ENCODE results near the gene OR10H4.
"Not testable (repeated sequence)": the region's sequence is repeated elsewhere in the genome, so short reads cannot be mapped to it uniquely, and the experiment has no call there.

The OR10H4 gene, protein sequence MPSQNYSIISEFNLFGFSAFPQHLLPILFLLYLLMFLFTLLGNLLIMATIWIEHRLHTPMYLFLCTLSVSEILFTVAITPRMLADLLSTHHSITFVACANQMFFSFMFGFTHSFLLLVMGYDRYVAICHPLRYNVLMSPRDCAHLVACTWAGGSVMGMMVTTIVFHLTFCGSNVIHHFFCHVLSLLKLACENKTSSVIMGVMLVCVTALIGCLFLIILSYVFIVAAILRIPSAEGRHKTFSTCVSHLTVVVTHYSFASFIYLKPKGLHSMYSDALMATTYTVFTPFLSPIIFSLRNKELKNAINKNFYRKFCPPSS

DNA sequence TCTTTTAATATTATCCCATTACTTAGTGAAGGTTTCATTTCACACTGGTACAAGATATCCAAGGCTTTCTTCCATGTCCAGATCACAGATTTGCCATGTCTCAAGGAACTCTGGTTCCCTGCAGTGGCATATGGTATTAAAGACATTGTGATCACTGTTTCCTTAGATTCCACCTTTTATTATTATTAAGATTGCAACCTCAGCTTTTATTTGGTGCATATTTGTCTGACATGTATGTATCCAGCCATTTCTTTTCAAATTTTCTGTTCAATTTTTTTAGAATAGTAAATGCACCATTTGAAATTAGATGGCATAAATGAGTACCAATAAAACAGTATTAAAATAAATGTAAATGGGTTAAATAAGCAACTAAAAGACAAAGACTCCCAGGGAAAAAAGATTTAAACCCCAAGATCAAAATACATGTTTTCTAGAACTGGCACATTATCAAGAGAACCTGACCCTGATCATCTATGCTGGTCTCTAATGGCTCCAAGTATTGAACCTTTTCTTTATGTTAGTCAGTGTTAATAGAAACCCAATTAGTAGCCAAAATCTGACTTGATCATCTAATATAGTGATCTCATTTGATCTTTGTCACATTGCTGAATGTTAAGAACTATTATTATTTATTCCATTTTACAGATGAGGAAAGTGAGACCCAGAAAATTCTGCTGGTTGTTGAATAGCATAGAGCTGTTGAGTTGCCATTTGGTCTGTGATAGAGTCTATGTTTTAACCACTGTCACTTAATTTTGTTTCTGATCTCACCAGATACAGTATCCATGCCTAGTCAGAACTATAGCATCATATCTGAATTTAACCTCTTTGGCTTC lies at the start of gene OR10H4:
TSS of gene OR10H4 (plus strand) at position 786 of the 836 bp plus-strand sequence. CDS start at position 786, 0 bp downstream.
- Histone ChIP-seq H3K9me3 (ENCODE audit: control insufficient read depth, insufficient read depth, low read length) (no peaks in the 10 kb centered on the region; the same call in 1 of the 2 replicates), H3K36me3 (ENCODE audit: insufficient read depth, low read length) (no peaks in the 10 kb centered on the region), H3K4me1 (ENCODE audit: insufficient read depth, low read length) (no peaks in the 10 kb centered on the region), H3K9ac (ENCODE audit: low read depth, low read length) (no peak within 1 kb of the TSS)

DNA sequence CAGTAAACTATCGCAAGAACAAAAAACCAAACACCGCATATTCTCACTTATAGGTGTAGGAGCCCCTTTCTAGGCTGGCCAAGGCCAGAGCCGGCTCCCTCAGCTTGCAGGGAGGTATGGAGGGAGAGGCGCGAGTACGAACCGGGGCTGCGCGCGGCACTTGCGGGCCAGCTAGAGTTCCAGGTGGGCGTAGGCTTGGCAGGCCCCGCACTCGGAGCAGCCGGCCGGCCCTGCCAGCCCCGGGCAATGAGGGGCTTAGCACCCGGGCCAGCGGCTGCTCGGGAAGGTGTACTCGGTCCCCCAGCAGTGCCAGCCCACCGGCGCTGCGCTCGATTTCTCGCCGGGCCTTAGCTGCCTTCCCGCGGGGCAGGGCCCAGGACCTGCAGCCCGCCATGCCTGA lies 49.2 kb upstream of the OR10H4 start:
- H3K4me1 ChIP-seq (ENCODE audit: insufficient read depth, low read length); H3K36me3 ChIP-seq (ENCODE audit: insufficient read depth, low read length); H3K9me3 ChIP-seq (ENCODE audit: control insufficient read depth, insufficient read depth, low read length): not testable (repeated sequence)
- peak overlapping the region; percentile 30; the same call in 1 of the 2 replicates for H3K9ac ChIP-seq (ENCODE audit: low read depth, low read length)

DNA sequence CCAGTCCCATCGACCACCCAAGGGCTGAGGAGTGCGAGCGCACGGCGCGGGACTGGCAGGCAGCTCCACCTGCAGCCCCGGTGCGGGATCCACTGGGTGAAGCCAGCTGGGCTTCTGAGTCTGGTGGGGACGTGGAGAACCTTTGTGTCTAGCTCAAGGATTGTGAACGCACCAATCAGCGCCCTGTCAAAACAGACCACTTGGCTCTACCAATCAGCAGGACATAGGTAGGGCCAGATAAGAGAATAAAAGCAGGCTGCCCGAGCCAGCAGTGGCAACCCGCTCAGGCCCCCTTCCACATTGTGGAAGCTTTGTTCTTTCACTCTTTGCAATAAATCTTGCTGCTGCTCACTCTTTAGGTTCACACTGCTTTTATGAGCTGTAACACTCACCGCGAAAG lies 48.8 kb upstream of the OR10H4 start:
- not testable (repeated sequence) for H3K9me3 ChIP-seq (ENCODE audit: control insufficient read depth, insufficient read depth, low read length); H3K36me3 ChIP-seq (ENCODE audit: insufficient read depth, low read length); H3K4me1 ChIP-seq (ENCODE audit: insufficient read depth, low read length)
- peak overlapping the region; percentile 30; the same call in 1 of the 2 replicates for H3K9ac ChIP-seq (ENCODE audit: low read depth, low read length)

DNA sequence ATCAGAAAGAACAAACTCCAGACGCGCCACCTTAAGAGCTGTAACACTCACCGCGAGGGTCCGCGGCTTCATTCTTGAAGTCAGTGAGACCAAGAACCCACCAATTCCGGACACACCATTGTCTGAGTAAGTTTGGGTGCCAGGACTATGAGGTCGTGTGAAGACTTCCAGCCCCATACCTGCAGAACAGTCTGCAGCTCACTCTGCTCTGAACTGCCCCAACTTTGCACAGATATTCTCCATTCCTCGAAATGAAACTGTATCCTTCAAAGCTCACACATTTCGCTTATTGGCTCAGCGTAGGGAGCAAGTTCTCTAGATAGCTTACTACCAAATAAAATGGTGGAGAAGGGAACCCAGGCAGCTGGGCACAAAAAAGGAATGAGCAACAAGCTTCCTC lies 48.3 kb upstream of the OR10H4 start:
- Histone ChIP-seq H3K9ac (ENCODE audit: low read depth, low read length) (no peak overlapping the region; the same call in 1 of the 2 replicates), H3K9me3 (ENCODE audit: control insufficient read depth, insufficient read depth, low read length) (no peaks in the 10 kb centered on the region), H3K36me3 (ENCODE audit: insufficient read depth, low read length) (no peaks in the 10 kb centered on the region), H3K4me1 (ENCODE audit: insufficient read depth, low read length) (no peaks in the 10 kb centered on the region)

DNA sequence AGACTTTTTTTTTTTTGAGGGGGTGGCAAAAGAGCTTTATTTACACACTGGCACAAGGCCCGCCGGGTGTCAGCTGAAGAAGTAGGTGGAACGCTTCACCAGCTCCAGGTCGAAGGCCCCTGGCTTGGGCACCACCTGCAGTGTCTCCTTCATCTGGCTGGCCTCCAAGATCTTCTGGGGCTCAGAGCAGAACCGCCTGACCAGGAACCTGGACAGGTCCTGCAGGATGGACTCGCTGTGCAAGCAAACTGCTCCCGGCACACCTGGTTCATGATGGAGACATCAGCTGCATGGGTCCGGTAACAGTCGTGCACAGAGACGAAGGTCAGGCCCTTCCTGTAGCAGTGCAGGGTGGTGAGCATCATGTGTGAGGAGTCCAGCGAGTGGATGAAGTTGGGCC lies 46.6 kb upstream of the OR10H4 start:
- no peaks in the 10 kb centered on the region for H3K9me3 ChIP-seq (ENCODE audit: control insufficient read depth, insufficient read depth, low read length)

DNA sequence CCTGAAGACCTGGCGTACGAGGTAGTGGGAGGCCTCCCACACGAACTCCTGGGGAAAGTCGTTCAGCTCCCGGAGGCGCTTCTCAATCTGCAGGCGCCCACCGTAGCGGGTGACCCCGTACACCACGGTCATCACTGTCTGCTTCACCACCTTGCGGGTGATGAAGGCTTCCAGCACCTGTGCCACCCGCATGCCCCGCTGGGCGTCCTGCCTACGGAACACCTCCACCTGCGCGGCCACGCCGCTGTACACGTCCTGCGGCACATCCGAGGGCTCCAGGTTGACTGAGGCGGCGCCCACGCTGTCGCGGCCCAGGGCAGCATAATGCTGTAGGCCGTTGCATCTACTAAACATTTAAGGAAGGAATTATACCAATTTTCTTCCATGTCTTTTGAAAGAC lies 45.9 kb upstream of the OR10H4 start:
- not testable (repeated sequence) for H3K36me3 ChIP-seq (ENCODE audit: insufficient read depth, low read length); H3K4me1 ChIP-seq (ENCODE audit: insufficient read depth, low read length); H3K9me3 ChIP-seq (ENCODE audit: control insufficient read depth, insufficient read depth, low read length); H3K9ac ChIP-seq (ENCODE audit: low read depth, low read length)

More for the DNA sequence above, 46.6 kb upstream of the OR10H4 start:
- no peaks in the 10 kb centered on the region for H3K4me1 ChIP-seq (ENCODE audit: insufficient read depth, low read length)
- H3K36me3 ChIP-seq (ENCODE audit: insufficient read depth, low read length), result no peaks in the 10 kb centered on the region
- no peak overlapping the region for H3K9ac ChIP-seq (ENCODE audit: low read depth, low read length)

DNA sequence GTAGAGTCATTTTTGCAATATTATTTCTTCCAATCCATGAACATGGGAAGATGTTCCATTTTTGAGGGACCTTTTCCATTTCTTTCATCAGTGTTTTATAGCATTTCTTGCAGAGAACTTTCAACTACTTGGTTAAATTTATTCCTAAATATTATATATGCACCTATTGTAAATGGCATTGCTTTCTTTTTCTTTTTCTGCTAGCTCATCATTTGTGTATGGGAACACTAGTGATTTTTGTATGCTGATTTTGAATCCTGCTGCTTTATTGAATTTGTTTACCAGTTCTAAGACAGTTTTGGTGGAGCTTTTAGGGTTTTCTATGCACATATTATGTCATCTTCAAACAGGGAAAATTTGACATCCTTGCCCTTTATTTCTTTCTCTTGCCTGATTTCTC lies 43.8 kb upstream of the OR10H4 start:
- H3K9me3 ChIP-seq (ENCODE audit: control insufficient read depth, insufficient read depth, low read length), result no peaks in the 10 kb centered on the region
- no peaks in the 10 kb centered on the region for H3K36me3 ChIP-seq (ENCODE audit: insufficient read depth, low read length)
- no peak overlapping the region for H3K9ac ChIP-seq (ENCODE audit: low read depth, low read length)
- H3K4me1 ChIP-seq (ENCODE audit: insufficient read depth, low read length), result no peaks in the 10 kb centered on the region

DNA sequence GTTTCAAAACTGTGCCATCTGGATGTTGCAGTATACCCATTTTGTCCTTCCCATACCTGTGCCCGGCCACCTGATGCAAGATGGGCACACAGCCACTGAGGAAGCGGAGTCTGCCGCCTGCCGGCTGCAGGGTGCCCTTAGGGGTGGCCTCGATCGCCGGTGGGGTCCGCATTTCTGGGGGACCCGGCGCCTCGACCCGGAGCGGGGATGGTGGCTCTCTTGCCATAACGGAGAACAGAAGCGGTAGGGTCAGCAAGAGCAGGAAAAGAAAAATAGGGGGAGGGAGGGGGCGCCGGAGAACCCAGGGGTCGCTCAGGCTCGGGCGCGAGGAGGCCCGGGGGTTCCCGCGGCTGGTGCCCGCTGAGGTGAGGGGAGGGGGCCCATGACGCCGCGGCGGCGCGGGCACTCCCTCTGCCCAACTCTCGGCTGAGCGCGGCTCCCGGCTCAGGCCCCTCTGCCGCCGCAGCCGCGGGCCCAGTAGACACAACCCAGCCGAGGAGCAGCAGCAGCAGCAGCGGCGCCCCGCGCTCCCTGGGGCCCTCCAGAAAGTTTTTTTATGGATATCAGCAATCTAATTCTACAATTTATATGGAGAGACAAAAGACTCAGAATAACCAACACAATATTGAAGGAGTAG lies 37.1 kb upstream of the OR10H4 start:
- Histone ChIP-seq H3K4me1 (ENCODE audit: insufficient read depth, low read length) (no peaks in the 10 kb centered on the region), H3K9ac (ENCODE audit: low read depth, low read length) (peak overlapping the region; percentile 65), H3K36me3 (ENCODE audit: insufficient read depth, low read length) (no peaks in the 10 kb centered on the region), H3K9me3 (ENCODE audit: control insufficient read depth, insufficient read depth, low read length) (no peaks in the 10 kb centered on the region)

DNA sequence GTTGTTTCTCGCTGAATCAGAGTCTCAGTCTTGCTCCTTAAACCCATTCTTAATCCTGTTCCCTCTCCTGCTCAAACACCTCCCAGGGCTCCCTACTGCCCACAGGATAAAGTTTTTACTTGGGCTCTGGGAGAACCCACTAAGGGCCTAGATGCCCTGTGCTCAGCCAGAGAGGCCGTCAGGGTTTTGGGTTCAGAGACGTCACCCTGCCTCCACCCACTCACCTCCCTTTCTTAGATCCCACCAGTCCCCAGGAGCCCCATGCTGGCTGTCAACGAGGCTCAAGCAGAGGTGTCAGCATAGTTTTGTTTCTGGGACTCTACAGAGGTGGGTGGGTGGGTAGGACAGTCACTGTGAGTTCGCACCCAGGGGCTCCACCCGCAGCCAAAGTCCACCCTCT lies 35.4 kb upstream of the OR10H4 start:
- H3K9ac ChIP-seq (ENCODE audit: low read depth, low read length), result no peak overlapping the region
- no peaks in the 10 kb centered on the region for H3K4me1 ChIP-seq (ENCODE audit: insufficient read depth, low read length)
- no peaks in the 10 kb centered on the region for H3K9me3 ChIP-seq (ENCODE audit: control insufficient read depth, insufficient read depth, low read length)
- H3K36me3 ChIP-seq (ENCODE audit: insufficient read depth, low read length), result no peaks in the 10 kb centered on the region

DNA sequence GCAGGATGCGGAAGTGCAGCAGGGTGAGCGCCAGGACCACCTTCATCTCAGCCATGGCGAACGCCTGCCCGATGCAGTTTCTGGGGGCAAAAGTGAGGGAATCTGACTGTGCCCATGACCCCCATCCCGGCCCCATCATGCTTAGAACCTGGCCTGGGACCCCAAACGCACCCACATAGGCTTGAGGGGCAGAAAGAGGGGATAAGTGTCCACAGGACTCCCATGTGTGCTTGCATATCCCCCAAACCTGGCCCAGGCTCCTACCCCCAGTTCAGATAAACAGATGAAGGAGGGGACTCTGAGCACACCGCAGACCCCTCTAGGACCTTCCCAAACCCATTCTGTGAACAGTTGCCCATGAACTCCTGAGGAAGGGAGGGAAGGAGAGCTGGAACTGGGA lies 35.0 kb upstream of the OR10H4 start:
- Histone ChIP-seq H3K9ac (ENCODE audit: low read depth, low read length) (no peak overlapping the region), H3K4me1 (ENCODE audit: insufficient read depth, low read length) (no peaks in the 10 kb centered on the region), H3K36me3 (ENCODE audit: insufficient read depth, low read length) (no peaks in the 10 kb centered on the region), H3K9me3 (ENCODE audit: control insufficient read depth, insufficient read depth, low read length) (no peaks in the 10 kb centered on the region)

DNA sequence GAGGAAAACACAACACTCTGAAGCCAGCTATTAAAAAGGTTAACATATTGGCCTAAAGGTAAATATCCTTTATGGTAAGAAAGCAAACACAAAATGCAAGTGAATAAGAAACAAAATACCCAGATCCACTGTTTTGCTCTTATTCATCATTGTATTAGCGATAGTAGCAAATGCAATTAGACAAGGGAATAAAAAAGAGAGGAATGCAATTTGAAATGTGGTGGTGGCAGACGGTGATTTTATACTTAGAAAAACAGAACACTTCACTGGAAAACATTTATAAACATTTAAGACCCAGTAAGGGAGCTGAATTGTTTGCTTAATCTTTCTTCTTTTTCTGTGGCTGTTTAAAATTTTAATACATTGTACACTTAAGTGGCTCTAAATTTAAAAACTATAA lies 33.7 kb upstream of the OR10H4 start:
- no peaks in the 10 kb centered on the region for H3K4me1 ChIP-seq (ENCODE audit: insufficient read depth, low read length)
- no peaks in the 10 kb centered on the region for H3K9me3 ChIP-seq (ENCODE audit: control insufficient read depth, insufficient read depth, low read length)
- no peaks in the 10 kb centered on the region for H3K36me3 ChIP-seq (ENCODE audit: insufficient read depth, low read length)

DNA sequence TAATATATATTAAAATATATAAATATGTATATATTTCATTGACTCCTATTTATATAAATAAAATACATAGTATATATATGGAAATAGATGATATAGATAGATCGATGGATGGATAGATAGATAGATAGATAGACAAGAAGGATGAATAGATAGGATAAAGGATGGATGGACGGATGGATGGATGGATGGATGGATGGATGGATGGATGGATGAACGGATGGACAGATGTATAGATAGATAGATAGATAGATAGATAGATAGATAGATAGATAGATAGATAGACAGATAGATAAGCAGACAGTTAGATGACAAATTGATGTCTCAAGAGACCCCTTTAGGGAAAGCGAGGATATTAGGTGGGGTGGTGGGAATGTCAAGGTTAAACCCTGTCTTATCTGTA lies 29.6 kb upstream of the OR10H4 start:
- Histone ChIP-seq H3K9ac (ENCODE audit: low read depth, low read length) (no peak overlapping the region), H3K9me3 (ENCODE audit: control insufficient read depth, insufficient read depth, low read length) (no peaks in the 10 kb centered on the region), H3K4me1 (ENCODE audit: insufficient read depth, low read length) (no peaks in the 10 kb centered on the region), H3K36me3 (ENCODE audit: insufficient read depth, low read length) (no peaks in the 10 kb centered on the region)

More for the DNA sequence above, 33.7 kb upstream of the OR10H4 start:
- H3K9ac ChIP-seq (ENCODE audit: low read depth, low read length), result no peak overlapping the region

DNA sequence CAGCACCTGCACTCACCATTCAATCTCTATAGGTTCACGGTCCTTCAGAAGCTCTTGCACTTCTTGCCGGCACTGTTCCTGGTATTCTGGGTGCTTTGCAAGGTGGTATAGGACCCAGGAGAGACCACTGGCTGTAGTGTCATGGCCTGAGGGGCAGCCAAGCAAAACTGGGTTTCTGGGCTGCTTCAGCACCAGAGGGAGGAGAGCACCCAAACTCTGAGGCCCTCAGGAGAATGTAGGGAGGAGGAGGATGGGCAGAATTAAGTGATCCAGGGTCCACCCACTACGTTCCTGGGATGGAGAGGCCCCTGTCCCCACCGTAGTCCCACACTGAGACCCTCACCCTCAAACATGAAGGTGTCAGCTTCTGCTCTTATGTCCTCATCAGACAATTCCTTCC lies 26.8 kb upstream of the OR10H4 start:
- no peaks in the 10 kb centered on the region for H3K9me3 ChIP-seq (ENCODE audit: control insufficient read depth, insufficient read depth, low read length)
- no peaks in the 10 kb centered on the region for H3K36me3 ChIP-seq (ENCODE audit: insufficient read depth, low read length)
- no peak overlapping the region for H3K9ac ChIP-seq (ENCODE audit: low read depth, low read length)
- H3K4me1 ChIP-seq (ENCODE audit: insufficient read depth, low read length), result no peaks in the 10 kb centered on the region

DNA sequence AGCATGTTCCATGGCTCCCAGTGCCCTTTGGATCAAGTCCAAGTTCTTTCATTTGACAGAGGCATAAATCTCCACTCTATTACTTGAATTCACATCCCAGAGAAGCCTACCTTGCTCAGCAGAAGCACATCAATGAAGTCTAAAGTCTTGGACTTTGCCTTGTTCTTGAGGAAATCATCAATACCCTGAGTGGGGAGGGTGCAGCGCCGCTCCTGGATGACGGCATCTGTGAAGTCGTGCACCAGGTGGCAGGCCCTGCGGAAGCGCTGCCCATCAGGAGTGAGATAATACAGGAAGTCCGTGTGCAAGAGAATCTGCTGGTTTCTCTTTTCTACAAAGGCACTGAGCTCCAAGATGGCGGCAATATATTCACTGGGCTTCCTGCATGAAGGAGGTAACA lies 25.1 kb upstream of the OR10H4 start:
- no peaks in the 10 kb centered on the region for H3K9me3 ChIP-seq (ENCODE audit: control insufficient read depth, insufficient read depth, low read length)
- H3K36me3 ChIP-seq (ENCODE audit: insufficient read depth, low read length), result no peaks in the 10 kb centered on the region
- no peaks in the 10 kb centered on the region for H3K4me1 ChIP-seq (ENCODE audit: insufficient read depth, low read length)

DNA sequence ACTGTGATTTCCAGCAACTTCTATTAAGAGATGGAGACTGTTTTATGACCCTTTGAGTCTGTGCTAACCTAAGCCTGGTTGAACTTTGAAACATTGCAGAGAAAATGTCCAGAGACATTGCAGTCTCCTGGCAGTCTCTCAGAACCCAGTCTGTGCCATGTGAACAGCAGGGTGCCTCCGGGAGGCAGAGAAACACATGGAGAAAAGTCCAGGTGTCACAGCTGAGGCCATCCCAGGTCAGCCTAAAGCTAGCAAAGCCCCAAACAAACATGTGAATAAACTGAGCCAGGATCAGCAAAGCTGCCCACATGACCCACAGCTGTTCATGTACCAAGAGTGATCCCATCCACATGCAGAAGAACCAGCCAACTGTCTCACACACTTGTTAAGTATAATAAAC lies 22.3 kb upstream of the OR10H4 start:
- no peaks in the 10 kb centered on the region for H3K4me1 ChIP-seq (ENCODE audit: insufficient read depth, low read length)
- no peaks in the 10 kb centered on the region for H3K9me3 ChIP-seq (ENCODE audit: control insufficient read depth, insufficient read depth, low read length)
- H3K9ac ChIP-seq (ENCODE audit: low read depth, low read length), result no peak overlapping the region
- H3K36me3 ChIP-seq (ENCODE audit: insufficient read depth, low read length), result no peaks in the 10 kb centered on the region

More for the DNA sequence above, 25.1 kb upstream of the OR10H4 start:
- H3K9ac ChIP-seq (ENCODE audit: low read depth, low read length), result no peak overlapping the region

Data from ES-I3 (cell line).